ENCODE data around the gene CASKIN2. TPM values are rescaled to one million over a fixed set of nuclear protein-coding genes. Genes with fewer than 3 reads are reported as not detected.

The CASKIN2 gene
- total and polyA plus RNA-seq, 2 of the 4 experiments (the other 2 are of a cell fraction): 2.9 to 6.9 TPM

- H3K23ac ChIP-seq (ENCODE audit: low read depth, low read length): peak within 1 kb of the TSS; percentile 76; the same call in 1 of the 2 replicates
- H3K9ac ChIP-seq (ENCODE audit: low read depth, low read length): peak within 1 kb of the TSS; percentile 37
- peaks cover 13% of the 10 kb centered on the region; the same call in 1 of the 2 replicates for H3K9me1 ChIP-seq (ENCODE audit: insufficient read depth, low read length)
- H4K20me1 ChIP-seq (ENCODE audit: insufficient read depth, low read length): peaks cover 24% of the 10 kb centered on the region
- no peaks in the 10 kb centered on the region for H3K27me3 ChIP-seq (ENCODE audit: control insufficient read depth, insufficient read depth, low read length)
- peak within 1 kb of the TSS; percentile 13; the same call in 1 of the 2 replicates for H3K4ac ChIP-seq (ENCODE audit: low read depth, low read length)
- POLR2A ChIA-PET (ENCODE audit: unreplicated experiment): interaction anchor here (0.6 kb wide), 1 partner anchor 1271 kb away, joined by 13 read pairs; no protein-coding TSS in a partner anchor
- H3K4me2 ChIP-seq (ENCODE audit: low read depth, low read length): peak within 1 kb of the TSS; percentile 90
- H4K91ac ChIP-seq (ENCODE audit: insufficient read depth, low read depth, low read length): no peak within 1 kb of the TSS; the same call in 1 of the 2 replicates
- no peak within 1 kb of the TSS for H4K5ac ChIP-seq (ENCODE audit: low read depth, low read length)
- H3K4me1 ChIP-seq (ENCODE audit: control insufficient read depth, insufficient read depth, low read length): peaks cover 10% of the 10 kb centered on the region; the same call in 1 of the 2 replicates
- in situ Hi-C loops (cut with MboI; ENCODE audit: low sequenced_read_pairs): no loop called here
- DNase-seq: peak; percentile 79
- H2AK9ac ChIP-seq (replicated peaks; ENCODE audit: low read depth, low read length, poor library complexity): peak within 1 kb of the TSS; percentile 80
- WGBS, 2 experiments (ENCODE audit: extremely low coverage in 2 of 2, insufficient read length in 1 of 2): 0% methylated on average over 31 of the region's 45 CpGs; no CpG with 5 or more reads in 1 of the 2 experiments
- no peak within 1 kb of the TSS for H3K18ac ChIP-seq (ENCODE audit: low read depth, low read length)
- BruUV-seq (replicated peaks): no TSS peak
- H2BK5ac ChIP-seq (ENCODE audit: low read depth, low read length, poor library complexity, severe bottlenecking): no peak within 1 kb of the TSS
- H4K8ac ChIP-seq (ENCODE audit: low read depth in 2 of 2, low read length in 2 of 2): peak within 1 kb of the TSS in 1 of 2 experiments; percentile 90; a peak in 1 of 4 replicates
- H3K56ac ChIP-seq (ENCODE audit: extremely low read depth, insufficient read depth, low read length): no peak within 1 kb of the TSS
- H3K79me1 ChIP-seq (ENCODE audit: low read depth in 1 of 2, low read length in 2 of 2): peaks cover 32 to 53% of the 10 kb centered on the region in 2 experiments
- H3K14ac ChIP-seq (replicated peaks; ENCODE audit: low read depth, low read length): 0 out of 2 replicates have a peak within 1 kb of the TSS, but pooled peaks have one; percentile 14
- H3K4me3 ChIP-seq (ENCODE audit: insufficient read depth, low read depth, low read length): peak within 1 kb of the TSS; percentile 82
- CTCF ChIA-PET: interaction anchor here (0.6 to 1.1 kb wide), 7 partner anchors 12 to 235 kb away, joined by 3 to 4 read pairs (median 3); partner anchors contain the start of gene TMEM94
- dilution Hi-C loops (cut with HindIII; ENCODE audit: low sequenced_read_pairs, unreplicated experiment): no loop called here
- no peaks in the 10 kb centered on the region for H3K9me3 ChIP-seq (ENCODE audit: control insufficient read depth, insufficient read depth, low read length)
- ATAC-seq (ENCODE audit: low read depth): peak; percentile 86
- peak within 1 kb of the TSS; percentile 32 for H3K27ac ChIP-seq (ENCODE audit: insufficient read depth, low read length)
- H2AK5ac ChIP-seq (ENCODE audit: low read depth, low read length): no peak within 1 kb of the TSS
- H2BK120ac ChIP-seq (ENCODE audit: low read depth, low read length): no peak within 1 kb of the TSS
- no peak within 1 kb of the TSS; the same call in 2 of the 3 replicates for H2BK15ac ChIP-seq (ENCODE audit: low read depth, low read length)
- intact Hi-C loops (cut with micrococcal nuclease): loop anchor here (2.0 to 10.0 kb wide), 4 partner anchors 73 to 241 kb away; partner anchors contain the start of genes MIF4GD and SMIM5
- H2BK20ac ChIP-seq (ENCODE audit: low read depth, low read length): no peak within 1 kb of the TSS
- H3K36me3 ChIP-seq (ENCODE audit: control insufficient read depth, insufficient read depth, low read length): peaks cover 8% of the 10 kb centered on the region; the same call in 1 of the 2 replicates
- peak within 1 kb of the TSS; percentile 99 for H2AFZ ChIP-seq (replicated peaks; ENCODE audit: low read length, poor library complexity)
- TF ChIP-seq NFE2L2 (IDR thresholded peaks at IDR 0.05; ENCODE audit: low read depth, low read length): no peak
- peak; percentile 66; the same call in 1 of the 2 replicates for TF ChIP-seq MXI1 (IDR thresholded peaks at IDR 0.05; ENCODE audit: borderline replicate concordance, low read depth, low read length)
- peak; percentile 4; the same call in 1 of the 2 replicates for TF ChIP-seq CTCF (conservative IDR thresholded peaks at IDR 0.05; ENCODE audit: low read depth, low read length)
- peak; percentile 85; the same call in 1 of the 2 replicates for TF ChIP-seq MAZ (IDR thresholded peaks at IDR 0.05; ENCODE audit: borderline replicate concordance, low read depth, low read length)
- TF ChIP-seq, protein P1, sequence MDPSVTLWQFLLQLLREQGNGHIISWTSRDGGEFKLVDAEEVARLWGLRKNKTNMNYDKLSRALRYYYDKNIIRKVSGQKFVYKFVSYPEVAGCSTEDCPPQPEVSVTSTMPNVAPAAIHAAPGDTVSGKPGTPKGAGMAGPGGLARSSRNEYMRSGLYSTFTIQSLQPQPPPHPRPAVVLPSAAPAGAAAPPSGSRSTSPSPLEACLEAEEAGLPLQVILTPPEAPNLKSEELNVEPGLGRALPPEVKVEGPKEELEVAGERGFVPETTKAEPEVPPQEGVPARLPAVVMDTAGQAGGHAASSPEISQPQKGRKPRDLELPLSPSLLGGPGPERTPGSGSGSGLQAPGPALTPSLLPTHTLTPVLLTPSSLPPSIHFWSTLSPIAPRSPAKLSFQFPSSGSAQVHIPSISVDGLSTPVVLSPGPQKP (IDR thresholded peaks at IDR 0.05; ENCODE audit: borderline replicate concordance, low read depth, low read length): no peak
- no peak for TF ChIP-seq CEBPB (IDR thresholded peaks at IDR 0.05; ENCODE audit: low read depth, low read length)
- TF ChIP-seq, protein P2, sequence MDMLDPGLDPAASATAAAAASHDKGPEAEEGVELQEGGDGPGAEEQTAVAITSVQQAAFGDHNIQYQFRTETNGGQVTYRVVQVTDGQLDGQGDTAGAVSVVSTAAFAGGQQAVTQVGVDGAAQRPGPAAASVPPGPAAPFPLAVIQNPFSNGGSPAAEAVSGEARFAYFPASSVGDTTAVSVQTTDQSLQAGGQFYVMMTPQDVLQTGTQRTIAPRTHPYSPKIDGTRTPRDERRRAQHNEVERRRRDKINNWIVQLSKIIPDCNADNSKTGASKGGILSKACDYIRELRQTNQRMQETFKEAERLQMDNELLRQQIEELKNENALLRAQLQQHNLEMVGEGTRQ (IDR thresholded peaks at IDR 0.05; ENCODE audit: low read depth, low read length): no peak
- no peak for TF ChIP-seq RAD21 (IDR thresholded peaks at IDR 0.05; ENCODE audit: low read length)
- TF ChIP-seq MAFK (IDR thresholded peaks at IDR 0.05; ENCODE audit: low read depth, low read length): no peak
- TF ChIP-seq FOS (IDR thresholded peaks at IDR 0.05; ENCODE audit: low read depth, low read length): no peak
- TF ChIP-seq RCOR1 (IDR thresholded peaks at IDR 0.05; ENCODE audit: insufficient replicate concordance, low read length): no peak
- TF ChIP-seq POLR2A (IDR thresholded peaks at IDR 0.05; ENCODE audit: low read depth, low read length): no peak
- TF ChIP-seq RFX5 (IDR thresholded peaks at IDR 0.05; ENCODE audit: low read depth, low read length): no peak
- no peak; the same call in 1 of the 2 replicates for TF ChIP-seq BHLHE40 (IDR thresholded peaks at IDR 0.05; ENCODE audit: low read depth, low read length)
- TF ChIP-seq CHD1 (IDR thresholded peaks at IDR 0.05; ENCODE audit: low read depth, low read length): no peak
Measured at GRCh38 chr17:75516255-75516618, 900 bp upstream of the CASKIN2 start, which contains the start of gene TSEN54. TSEN54 (plus strand) TSS chr17:75516528; CDS start chr17:75516561, 33 bp downstream.

All from IMR-90 (cell line).